Adrenal gland (tissue), 12 donors: ENCODE measurements around the gene PRKCZ. TPM values are rescaled to one million over a fixed set of nuclear protein-coding genes. Genes with fewer than 3 reads are reported as not detected.

Source experiments
- DNase-seq, 7 donors: peaks; one replicate each; pipeline ENCODE4 v3.0.0-alpha.2; 2019 to 2020
- H3K27ac ChIP-seq, 5 donors: fragments of 200-600 bp; sonication (generic) in 4 of 5; 1 replicate in 3 of 5; 2 replicates in 2 of 5; pipeline versions ENCODE4 v1.5.1 to v1.8.0; 2016 to 2020; ENCODE audit warnings: mild to moderate bottlenecking in 1 of 5
- H3K27me3 ChIP-seq: fragments of 200-600 bp; 2 replicates; pipeline ENCODE4 v1.8.0; 2021
- H3K36me3 ChIP-seq, 2 donors: fragments of 200-600 bp; replicated peaks in 1 of 2; 1 replicate in 1 of 2; 2 replicates in 1 of 2; pipeline versions ENCODE4 v1.5.1 to v1.8.0; 2018 to 2022
- H3K4me1 ChIP-seq, 2 donors: fragments of 200-600 bp; replicated peaks in 1 of 2; 1 replicate in 1 of 2; 2 replicates in 1 of 2; pipeline versions ENCODE4 v1.5.1 to v1.8.0; 2018 to 2021
- H3K4me3 ChIP-seq, 4 donors: fragments of 200-600 bp; sonication (generic) in 3 of 4; one replicate each; pipeline ENCODE4 v1.5.1; 2016 to 2018
- H3K9me3 ChIP-seq, 3 donors: fragments of 200-600 bp; sonication (generic) in 1 of 3; replicated peaks in 1 of 3; 1 replicate in 2 of 3; 2 replicates in 1 of 3; pipeline versions ENCODE4 v1.5.1 to v1.8.0; 2016 to 2021
- POLR2A ChIP-seq, 2 donors: fragments of 450-650 bp; IDR thresholded peaks; one replicate each; pipeline ENCODE4 v1.6.1; 2017; ENCODE audit warnings: antibody characterized with exemption in 2 of 2, mild to moderate bottlenecking in 2 of 2, moderate library complexity in 1 of 2
- WGBS, 4 donors: extraction: QIAGEN DNeasy Blood & Tissue Kit in 2 of 4; methylation state at CpG; one replicate each; pipeline versions ENCODE4 v1.1.5 to v1.1.7; 2013 to 2017; 5-methylcytosine and 5-hydroxymethylcytosine counted together
- intact Hi-C, 2 donors: fragments of 100-400 bp; cut with DNase I; formaldehyde crosslinking; loops; one replicate each; pipeline versions ENCODE4 v1.14.1 to v1.15.0; 2022 to 2023
- polyA plus RNA-seq, 3 donors: library from polyadenylated mRNA; stranded (reverse); fragments of 200-250 nt in 2 of 3; fragments of 350-450 nt in 1 of 3; fragmentation: Illumina TruSeq in 1 of 3; extraction: RNeasy Lipid Tissue Mini Kit (QIAGEN cat#74804) in 1 of 3; gene quantifications; one replicate each; pipeline ENCODE4 v1.2.3, GENCODE V29; 2013 to 2014
- total RNA-seq, 9 donors: library from RNA; depleted of rRNA in 4 of 9; stranded (reverse); fragments of >200 nt in 4 of 9; fragments of 120-200 nt in 1 of 9; fragmentation: NEBNext Ultra II Directional in 1 of 9; extraction: Animal tissue kit (Norgen Biotek cat#: 25700) in 1 of 9; gene quantifications; one replicate each; pipeline versions ENCODE4 v1.1.0 to v1.2.4, GENCODE V29; 2013 to 2023
- TF ChIP-seq, protein P1 (sequence below), 6 experiments: fragments of 450-650 bp in 4 of 6; fragments of 200-600 bp in 2 of 6; sonication (generic) in 1 of 6; IDR thresholded peaks; 1 replicate in 5 of 6; 2 replicates in 1 of 6; pipeline versions ENCODE4 v1.5.1 to v1.8.0; 2016 to 2021; ENCODE audit warnings: antibody characterized with exemption in 6 of 6, mild to moderate bottlenecking in 2 of 6, moderate library complexity in 1 of 6
- donor health status: healthy with polysubstance abuse.
- donor health status: Bipolar disorder and iron deficiency.
- donor health status: DM: yes; HTN: yes; CAD: no.
- donor health status: DM: no; HTN: no; CAD: no.
- donor health status: DM: no; HTN: no; CAD: no.
- donor health status: DM: yes; HTN: yes; CAD: no.

Gene PRKCZ
- total and polyA plus RNA-seq, 12 donors: 8.2 to 50.5 (median 25.4) TPM

GRCh38 chr1:2230781-2231531 lies 180.7 kb downstream of the PRKCZ start:
- TF ChIP-seq, protein P1, sequence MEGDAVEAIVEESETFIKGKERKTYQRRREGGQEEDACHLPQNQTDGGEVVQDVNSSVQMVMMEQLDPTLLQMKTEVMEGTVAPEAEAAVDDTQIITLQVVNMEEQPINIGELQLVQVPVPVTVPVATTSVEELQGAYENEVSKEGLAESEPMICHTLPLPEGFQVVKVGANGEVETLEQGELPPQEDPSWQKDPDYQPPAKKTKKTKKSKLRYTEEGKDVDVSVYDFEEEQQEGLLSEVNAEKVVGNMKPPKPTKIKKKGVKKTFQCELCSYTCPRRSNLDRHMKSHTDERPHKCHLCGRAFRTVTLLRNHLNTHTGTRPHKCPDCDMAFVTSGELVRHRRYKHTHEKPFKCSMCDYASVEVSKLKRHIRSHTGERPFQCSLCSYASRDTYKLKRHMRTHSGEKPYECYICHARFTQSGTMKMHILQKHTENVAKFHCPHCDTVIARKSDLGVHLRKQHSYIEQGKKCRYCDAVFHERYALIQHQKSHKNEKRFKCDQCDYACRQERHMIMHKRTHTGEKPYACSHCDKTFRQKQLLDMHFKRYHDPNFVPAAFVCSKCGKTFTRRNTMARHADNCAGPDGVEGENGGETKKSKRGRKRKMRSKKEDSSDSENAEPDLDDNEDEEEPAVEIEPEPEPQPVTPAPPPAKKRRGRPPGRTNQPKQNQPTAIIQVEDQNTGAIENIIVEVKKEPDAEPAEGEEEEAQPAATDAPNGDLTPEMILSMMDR (IDR thresholded peaks at IDR 0.05): no peak
- no peak for TF ChIP-seq POLR2A (IDR thresholded peaks at IDR 0.05)
- Histone ChIP-seq H3K36me3 (no peaks in the 10 kb centered on the region), H3K27me3 (no peaks in the 10 kb centered on the region), H3K27ac (peak overlapping the region; percentile 34 to 96 (median 78)), H3K4me3 (peak overlapping the region in 2 of 4 donors; percentile 24 to 82), H3K9me3 (no peaks in the 10 kb centered on the region), H3K4me1 (peaks cover 71 to 72% of the 10 kb centered on the region in 2 donors)
- WGBS, 4 donors: 10 to 24% (median 19%) methylated on average over 4 to 30 of the region's 30 CpGs
- DNase-seq: peak in 5 of 7 donors; percentile 43 to 86 (median 65)
- intact Hi-C loops: loop anchor here (5.0 kb wide), 2 partner anchors 81 to 86 kb away; no protein-coding TSS in a partner anchor

GRCh38 chr1:2231532-2232254 lies 181.5 kb downstream of the PRKCZ start:
- 17 to 24% (median 22%) methylated on average over 20 to 26 of the region's 26 CpGs for WGBS, 4 donors
- intact Hi-C loops: loop anchor here (5.0 kb wide), 2 partner anchors 81 to 86 kb away; no protein-coding TSS in a partner anchor
- Histone ChIP-seq H3K27me3 (no peaks in the 10 kb centered on the region), H3K27ac (peak overlapping the region; percentile 34 to 96 (median 78)), H3K4me3 (peak overlapping the region in 2 of 4 donors; percentile 4 to 82), H3K4me1 (peaks cover 72 to 76% of the 10 kb centered on the region in 2 donors), H3K9me3 (no peaks in the 10 kb centered on the region), H3K36me3 (no peaks in the 10 kb centered on the region)
- peak; percentile 76 to 93 (median 87) for DNase-seq
- TF ChIP-seq, protein P1 (IDR thresholded peaks at IDR 0.05): no peak
- TF ChIP-seq POLR2A (IDR thresholded peaks at IDR 0.05): peak; percentile 31 to 33

DNA sequence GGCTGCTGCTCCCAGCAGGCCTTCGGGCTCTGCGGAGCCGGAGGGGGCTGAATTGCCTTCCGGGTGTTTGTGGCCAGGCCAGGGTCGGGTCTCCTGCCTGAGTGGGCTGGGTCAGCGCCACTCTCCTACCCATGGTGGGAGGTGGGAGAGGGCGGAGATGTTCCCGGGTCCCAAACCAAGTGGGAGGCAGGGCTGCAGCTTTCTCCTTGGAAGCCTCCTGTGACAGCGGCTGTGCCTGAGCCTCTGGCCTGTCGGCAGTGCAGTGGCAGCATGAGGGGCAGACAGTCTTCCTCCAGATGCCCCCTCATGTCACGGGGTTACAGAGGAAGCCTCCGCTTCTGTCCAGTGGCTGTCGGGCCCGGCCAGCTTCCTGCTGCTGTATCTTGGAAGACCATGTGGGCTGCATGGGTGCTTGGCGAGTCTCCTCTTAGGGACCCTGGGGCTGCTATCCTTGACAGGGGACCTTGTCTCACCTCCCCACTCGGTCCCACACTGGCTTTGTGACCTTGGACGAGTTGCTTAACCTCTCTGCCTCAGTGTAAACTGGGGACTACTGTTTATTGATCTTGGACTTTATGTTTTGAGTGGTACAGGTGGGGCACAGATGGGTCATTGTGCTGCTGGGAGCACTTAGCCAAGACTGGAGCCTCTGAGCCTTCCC lies 182.2 kb downstream of the PRKCZ start:
- Histone ChIP-seq H3K27me3 (no peaks in the 10 kb centered on the region), H3K4me3 (peak overlapping the region in 2 of 4 donors; percentile 4 to 82), H3K4me1 (peaks cover 69 to 81% of the 10 kb centered on the region in 2 donors), H3K36me3 (no peaks in the 10 kb centered on the region), H3K27ac (peak overlapping the region; percentile 34 to 96 (median 78)), H3K9me3 (no peaks in the 10 kb centered on the region)
- whole genome bisulfite sequencing, 4 donors: 10 to 40% (median 27%) methylated on average over 7 to 17 of the region's 17 CpGs
- DNase-seq: peak in 3 of 7 donors; percentile 46 to 52 (median 46)
- TF ChIP-seq POLR2A (IDR thresholded peaks at IDR 0.05): no peak
- TF ChIP-seq, protein P1 (IDR thresholded peaks at IDR 0.05): no peak
- intact Hi-C loops: loop anchor here (5.0 kb wide), 2 partner anchors 80 to 85 kb away; no protein-coding TSS in a partner anchor
